RPMI7951 (cell line): Measurements from ENCODE around the gene CLCN4. TPM values are rescaled to one million over a fixed set of nuclear protein-coding genes. Genes with fewer than 3 reads are reported as not detected.

Experiments used
- DNase-seq: peaks from one replicate; pipeline ENCODE4 v3.0.0-alpha.2; 2012; ENCODE audit warnings: low read depth
- total RNA-seq: library from RNA; depleted of rRNA; stranded (reverse); fragments of >200 nt; shearing (Covaris generic); gene quantifications from 2 replicates; pipeline ENCODE4 v1.2.3, GENCODE V29; 2014

CLCN4 gene
- total RNA-seq, 1 experiment from 2014 or later, result 1.2 TPM

GRCh38 chrX:10130354-10130753 is 26.4 kb upstream of the CLCN4 start:
- DNase-seq, result no peak

- DNase-seq, result no peak
These were observed 22.6 kb upstream of the CLCN4 start for GRCh38 chrX:10133980-10134676.

GRCh38 chrX:10134921-10135320 is 21.9 kb upstream of the CLCN4 start:
- DNase-seq, result no peak

GRCh38 chrX:10135561-10136399 is 21.0 kb upstream of the CLCN4 start:
- no peak for DNase-seq

- DNase-seq, result no peak
These were observed 18.0 kb upstream of the CLCN4 start for GRCh38 chrX:10138726-10139125.

GRCh38 chrX:10140264-10140663 is 16.5 kb upstream of the CLCN4 start:
- no peak for DNase-seq

GRCh38 chrX:10142041-10142599 is 14.7 kb upstream of the CLCN4 start:
- DNase-seq, result no peak

GRCh38 chrX:10143071-10143983 is 13.4 kb upstream of the CLCN4 start:
- DNase-seq, result no peak

- no peak for DNase-seq
These were observed 10.4 kb upstream of the CLCN4 start for GRCh38 chrX:10146346-10146745.

GRCh38 chrX:10152086-10152485 is 4.7 kb upstream of the CLCN4 start:
- DNase-seq, result no peak

GRCh38 chrX:10155137-10155536 is 1.6 kb upstream of the CLCN4 start:
- no peak for DNase-seq

GRCh38 chrX:10157032-10157341 is 212 bp downstream of the CLCN4 start:
- DNase-seq, result no peak

GRCh38 chrX:10157543-10157942 is 768 bp downstream of the CLCN4 start:
- no peak for DNase-seq

GRCh38 chrX:10158279-10159144 is 1.7 kb downstream of the CLCN4 start:
- no peak for DNase-seq

GRCh38 chrX:10159145-10159468 is 2.3 kb downstream of the CLCN4 start:
- DNase-seq, result no peak

- DNase-seq, result no peak
These were observed 3.4 kb downstream of the CLCN4 start for GRCh38 chrX:10160211-10160610.

GRCh38 chrX:10163031-10163430 is 6.3 kb downstream of the CLCN4 start:
- no peak for DNase-seq

- no peak for DNase-seq
These were observed 8.1 kb downstream of the CLCN4 start for GRCh38 chrX:10164879-10165278.

- peak; percentile 93 for DNase-seq
These were observed 8.9 kb downstream of the CLCN4 start for GRCh38 chrX:10165580-10166247.

- DNase-seq, result no peak
These were observed 9.5 kb downstream of the CLCN4 start for GRCh38 chrX:10166248-10166716.
